Activated naive CD8-positive, alpha-beta T cell (primary cell): ENCODE measurements around the gene CDKAL1.
"Not testable (repeated sequence)": the region's sequence is repeated elsewhere in the genome, so short reads cannot be mapped to it uniquely, and the experiment has no call there.

Experiments used
- H3K27ac Mint-ChIP-seq: one replicate; pipeline ENCODE4 v1.8.0; 2021; ENCODE audit warnings: mixed read lengths
- H3K27me3 Mint-ChIP-seq: one replicate; pipeline ENCODE4 v1.8.0; 2021; ENCODE audit warnings: mixed read lengths
- H3K36me3 Mint-ChIP-seq: one replicate; pipeline ENCODE4 v1.8.0; 2021; ENCODE audit warnings: mixed read lengths
- H3K4me1 Mint-ChIP-seq: one replicate; pipeline ENCODE4 v1.8.0; 2021; ENCODE audit warnings: low read depth, mixed read lengths
- H3K4me3 Mint-ChIP-seq: one replicate; pipeline ENCODE4 v1.8.0; 2021; ENCODE audit warnings: mild to moderate bottlenecking, mixed read lengths
- H3K9me3 Mint-ChIP-seq: one replicate; pipeline ENCODE4 v1.8.0; 2021; ENCODE audit warnings: low read depth, mixed read lengths

The CDKAL1 gene

GRCh38 chr6:20538907-20539306, 4.7 kb downstream of the CDKAL1 start:
- peaks cover 61% of the 10 kb centered on the region for H3K4me1 Mint-ChIP-seq
- H3K27ac Mint-ChIP-seq: no peak overlapping the region
- H3K36me3 Mint-ChIP-seq: peaks cover 8% of the 10 kb centered on the region
- H3K27me3 Mint-ChIP-seq: no peaks in the 10 kb centered on the region
- no peak overlapping the region for H3K4me3 Mint-ChIP-seq
- no peaks in the 10 kb centered on the region for H3K9me3 Mint-ChIP-seq

GRCh38 chr6:20539387-20539786, 5.1 kb downstream of the CDKAL1 start:
- peaks cover 8% of the 10 kb centered on the region for H3K36me3 Mint-ChIP-seq
- H3K4me3 Mint-ChIP-seq: no peak overlapping the region
- no peaks in the 10 kb centered on the region for H3K9me3 Mint-ChIP-seq
- peaks cover 58% of the 10 kb centered on the region for H3K4me1 Mint-ChIP-seq
- H3K27ac Mint-ChIP-seq: peak overlapping the region; percentile 30
- no peaks in the 10 kb centered on the region for H3K27me3 Mint-ChIP-seq

DNA sequence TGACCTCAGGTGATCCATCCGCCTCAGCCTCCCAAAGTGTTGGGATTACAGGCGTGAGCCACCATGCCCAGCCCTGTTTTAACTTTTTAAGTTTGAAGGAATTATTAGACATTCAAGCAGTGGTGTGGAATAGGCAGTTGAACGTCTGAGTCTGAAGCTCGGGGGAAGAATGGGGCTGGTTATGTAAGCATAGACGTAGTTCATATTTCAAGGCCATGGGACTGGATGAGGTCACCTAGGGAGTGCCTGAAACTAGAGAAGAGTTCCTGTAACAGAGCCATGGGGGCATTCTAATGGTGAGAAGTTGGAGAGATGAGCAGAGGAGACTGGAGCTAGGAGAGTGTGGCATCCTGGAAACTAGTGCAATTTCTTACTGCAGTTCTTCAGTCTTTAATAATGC, 6.4 kb downstream of the CDKAL1 start:
- H3K4me3 Mint-ChIP-seq: no peak overlapping the region
- H3K4me1 Mint-ChIP-seq: peaks cover 54% of the 10 kb centered on the region
- peaks cover 13% of the 10 kb centered on the region for H3K36me3 Mint-ChIP-seq
- no peaks in the 10 kb centered on the region for H3K9me3 Mint-ChIP-seq
- H3K27ac Mint-ChIP-seq: no peak overlapping the region
- H3K27me3 Mint-ChIP-seq: no peaks in the 10 kb centered on the region

- Mint-ChIP-seq H3K9me3 (no peaks in the 10 kb centered on the region), H3K4me1 (peaks cover 52% of the 10 kb centered on the region)
These were observed 7.1 kb downstream of the CDKAL1 start for GRCh38 chr6:20541382-20541781.

DNA sequence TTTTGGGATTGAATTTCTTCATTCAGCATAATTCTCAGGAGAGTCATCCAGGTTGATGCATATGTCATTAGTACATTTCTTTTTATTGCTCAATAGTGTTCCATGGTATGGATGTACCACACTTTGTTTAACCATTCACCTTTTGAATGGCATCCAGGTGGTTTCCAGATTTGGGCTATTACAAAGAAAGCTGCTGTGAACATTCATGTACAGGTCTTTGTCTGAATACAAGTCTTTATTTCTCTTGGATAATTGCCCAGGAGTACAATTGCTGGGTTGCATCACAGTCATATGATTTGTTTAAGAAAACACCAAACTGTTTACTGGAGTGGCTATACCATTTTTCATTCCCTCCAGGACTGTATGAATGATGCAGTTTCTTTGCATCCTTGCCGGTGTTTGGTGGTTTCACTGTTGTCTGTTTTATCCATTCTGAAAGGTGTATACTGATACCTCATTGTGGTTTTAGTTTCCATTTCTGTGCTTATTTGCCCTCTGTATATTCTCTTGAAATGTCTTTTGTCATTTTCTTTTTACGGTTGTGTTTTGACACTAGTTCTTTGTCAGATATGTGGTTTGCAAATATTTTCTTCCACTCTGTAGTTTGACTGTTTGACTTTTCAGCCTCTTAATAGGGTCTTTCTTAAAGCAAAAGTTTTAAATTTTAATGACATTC, 8.8 kb downstream of the CDKAL1 start:
- no peaks in the 10 kb centered on the region for H3K9me3 Mint-ChIP-seq
- H3K4me3 Mint-ChIP-seq: peak overlapping the region; percentile 37
- H3K27ac Mint-ChIP-seq: peak overlapping the region; percentile 7
- H3K27me3 Mint-ChIP-seq: no peaks in the 10 kb centered on the region
- peaks cover 44% of the 10 kb centered on the region for H3K4me1 Mint-ChIP-seq
- peaks cover 18% of the 10 kb centered on the region for H3K36me3 Mint-ChIP-seq

More at GRCh38 chr6:20541382-20541781, 7.1 kb downstream of the CDKAL1 start:
- Mint-ChIP-seq H3K4me3 (no peak overlapping the region), H3K27me3 (no peaks in the 10 kb centered on the region), H3K27ac (peak overlapping the region; percentile 19), H3K36me3 (peaks cover 18% of the 10 kb centered on the region)

DNA sequence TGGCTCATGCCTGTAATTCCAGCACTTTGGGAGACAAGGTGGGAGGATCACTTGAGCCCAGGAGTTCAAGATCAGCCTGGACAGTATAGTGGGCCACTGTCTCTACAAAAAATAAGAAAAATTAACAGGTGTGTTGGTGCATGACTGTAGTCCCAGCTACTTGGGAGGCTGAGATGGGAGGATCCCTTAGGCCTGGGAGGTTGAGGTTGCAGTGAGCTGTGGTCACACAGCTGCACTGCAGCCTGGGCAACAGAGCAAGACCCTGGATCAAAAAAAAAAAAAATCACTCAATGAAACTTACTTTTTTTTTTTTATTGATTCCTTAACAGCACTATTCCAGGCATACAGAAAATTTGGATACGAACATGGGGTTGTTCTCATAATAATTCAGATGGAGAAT, 14.0 kb downstream of the CDKAL1 start:
- Mint-ChIP-seq H3K4me3 (no peak overlapping the region), H3K4me1 (peaks cover 12% of the 10 kb centered on the region), H3K27ac (no peak overlapping the region), H3K36me3 (peaks cover 18% of the 10 kb centered on the region), H3K27me3 (no peaks in the 10 kb centered on the region), H3K9me3 (no peaks in the 10 kb centered on the region)

GRCh38 chr6:20549398-20549797, 15.1 kb downstream of the CDKAL1 start:
- H3K36me3 Mint-ChIP-seq: peaks cover 18% of the 10 kb centered on the region
- not testable (repeated sequence) for H3K4me1 Mint-ChIP-seq, H3K4me3 Mint-ChIP-seq, H3K27me3 Mint-ChIP-seq, H3K27ac Mint-ChIP-seq, H3K9me3 Mint-ChIP-seq

DNA sequence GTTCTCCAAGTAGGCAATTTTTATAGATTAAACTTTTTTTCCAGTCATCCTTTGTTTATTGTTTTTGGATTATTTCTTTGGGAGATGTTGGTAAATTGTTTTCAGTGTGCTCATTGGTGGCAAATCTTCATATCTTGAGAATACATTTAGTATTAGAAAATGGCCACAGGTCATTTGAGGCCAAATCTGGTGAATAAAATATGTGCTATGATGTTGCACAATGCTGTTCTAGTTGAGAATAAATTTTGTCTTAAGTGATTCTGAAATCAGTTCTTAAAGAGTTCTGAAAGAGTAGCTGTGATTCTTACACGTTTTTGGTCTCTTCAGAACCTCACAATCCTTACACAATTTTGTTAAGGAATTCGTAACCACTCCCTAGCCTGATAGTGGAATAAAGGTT, 20.1 kb downstream of the CDKAL1 start:
- H3K27ac Mint-ChIP-seq: no peak overlapping the region

DNA sequence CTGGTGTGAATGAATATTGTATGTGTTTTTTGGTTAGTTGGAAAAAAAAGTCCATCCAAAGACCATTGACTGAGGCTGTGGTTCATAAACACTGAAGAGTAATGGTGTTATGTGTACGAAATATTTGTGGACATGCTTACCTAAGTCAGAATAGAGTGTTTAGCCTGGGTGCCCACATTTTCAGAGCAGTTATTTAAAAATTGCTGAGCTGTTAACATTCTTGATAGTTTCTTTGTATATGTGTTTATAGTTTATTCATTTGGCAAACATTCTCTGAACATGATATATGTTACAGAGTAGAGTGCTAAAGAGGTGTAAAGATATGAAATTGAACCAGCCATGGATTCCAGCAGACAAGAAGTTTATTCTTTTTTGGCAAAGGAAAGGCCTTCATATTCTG, 20.6 kb downstream of the CDKAL1 start:
- H3K27me3 Mint-ChIP-seq: no peaks in the 10 kb centered on the region
- no peak overlapping the region for H3K27ac Mint-ChIP-seq
- H3K36me3 Mint-ChIP-seq: peaks cover 7% of the 10 kb centered on the region
- no peaks in the 10 kb centered on the region for H3K9me3 Mint-ChIP-seq
- H3K4me3 Mint-ChIP-seq: no peak overlapping the region
- peaks cover 2% of the 10 kb centered on the region for H3K4me1 Mint-ChIP-seq

More for the DNA sequence above, 20.1 kb downstream of the CDKAL1 start:
- Mint-ChIP-seq H3K4me1 (peaks cover 2% of the 10 kb centered on the region), H3K4me3 (no peak overlapping the region), H3K36me3 (peaks cover 7% of the 10 kb centered on the region), H3K9me3 (no peaks in the 10 kb centered on the region), H3K27me3 (no peaks in the 10 kb centered on the region)

- Mint-ChIP-seq H3K36me3 (peaks cover 3% of the 10 kb centered on the region), H3K27ac (no peak overlapping the region), H3K27me3 (no peaks in the 10 kb centered on the region), H3K9me3 (no peaks in the 10 kb centered on the region), H3K4me1 (peaks cover 12% of the 10 kb centered on the region), H3K4me3 (no peak overlapping the region)
These were observed 25.8 kb downstream of the CDKAL1 start for GRCh38 chr6:20559924-20560551.

DNA sequence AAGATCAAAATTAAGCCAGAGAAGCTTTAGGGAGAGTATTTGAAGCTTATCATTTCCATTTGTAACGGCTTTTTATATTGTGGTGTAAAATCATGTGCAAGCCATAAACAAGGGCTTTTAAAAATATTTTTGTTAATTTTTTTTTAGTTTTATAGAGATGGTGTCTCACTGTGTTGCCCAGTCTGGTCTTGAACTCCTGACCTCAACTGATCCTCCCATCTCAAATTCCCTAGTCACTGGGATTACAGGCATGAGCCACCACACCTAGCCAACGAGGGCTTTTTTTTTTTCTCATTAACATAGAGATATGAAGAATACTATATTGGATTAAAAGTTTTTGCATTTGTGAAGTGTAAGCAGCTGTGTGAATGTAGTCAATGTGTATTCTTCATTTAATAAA, 29.1 kb downstream of the CDKAL1 start:
- H3K9me3 Mint-ChIP-seq: no peaks in the 10 kb centered on the region
- H3K27me3 Mint-ChIP-seq: no peaks in the 10 kb centered on the region
- no peak overlapping the region for H3K4me3 Mint-ChIP-seq
- H3K4me1 Mint-ChIP-seq: peaks cover 10% of the 10 kb centered on the region
- peaks cover 3% of the 10 kb centered on the region for H3K36me3 Mint-ChIP-seq
- H3K27ac Mint-ChIP-seq: no peak overlapping the region

DNA sequence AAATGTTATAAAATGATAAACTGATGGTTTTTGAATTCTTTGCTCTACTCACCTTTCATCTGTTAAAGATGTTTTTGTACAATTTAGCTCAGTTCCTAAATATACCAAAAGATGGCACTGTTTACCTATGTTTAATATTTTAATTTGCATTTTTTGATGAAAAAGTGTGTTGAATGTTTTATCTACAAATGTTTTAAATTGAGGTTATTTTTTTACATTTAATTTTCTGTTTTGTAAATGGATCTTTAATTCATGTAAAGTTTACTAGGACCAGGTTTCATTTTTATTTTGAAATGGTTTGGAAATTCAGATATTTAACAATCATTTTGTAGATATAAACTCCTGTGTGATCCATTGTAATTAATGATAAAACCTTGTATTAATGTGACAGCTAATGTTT, 30.0 kb downstream of the CDKAL1 start:
- Mint-ChIP-seq H3K27ac (no peak overlapping the region), H3K36me3 (peaks cover 3% of the 10 kb centered on the region), H3K4me3 (no peak overlapping the region), H3K4me1 (peaks cover 10% of the 10 kb centered on the region), H3K27me3 (no peaks in the 10 kb centered on the region), H3K9me3 (no peaks in the 10 kb centered on the region)

DNA sequence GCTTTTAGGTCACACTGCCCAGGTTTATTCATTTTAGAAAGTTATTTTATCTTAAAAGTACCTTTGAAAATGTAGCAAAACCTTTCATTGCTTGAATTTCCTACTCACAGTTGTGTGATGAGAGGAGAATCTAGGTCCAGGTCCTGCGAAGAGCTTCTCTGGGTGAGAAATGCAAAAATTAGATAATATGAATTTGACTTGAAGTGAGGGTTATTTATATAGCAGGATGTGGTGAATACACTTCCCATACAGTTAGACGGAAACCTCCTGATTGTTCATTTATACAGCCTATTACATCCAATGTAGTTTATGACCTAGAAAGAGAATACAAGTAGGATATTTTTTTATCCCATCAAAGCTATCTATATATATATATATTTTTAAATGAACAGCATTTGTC, 30.5 kb downstream of the CDKAL1 start:
- Mint-ChIP-seq H3K27ac (no peak overlapping the region), H3K4me1 (peaks cover 10% of the 10 kb centered on the region), H3K36me3 (peaks cover 3% of the 10 kb centered on the region), H3K27me3 (no peaks in the 10 kb centered on the region), H3K9me3 (no peaks in the 10 kb centered on the region), H3K4me3 (no peak overlapping the region)

DNA sequence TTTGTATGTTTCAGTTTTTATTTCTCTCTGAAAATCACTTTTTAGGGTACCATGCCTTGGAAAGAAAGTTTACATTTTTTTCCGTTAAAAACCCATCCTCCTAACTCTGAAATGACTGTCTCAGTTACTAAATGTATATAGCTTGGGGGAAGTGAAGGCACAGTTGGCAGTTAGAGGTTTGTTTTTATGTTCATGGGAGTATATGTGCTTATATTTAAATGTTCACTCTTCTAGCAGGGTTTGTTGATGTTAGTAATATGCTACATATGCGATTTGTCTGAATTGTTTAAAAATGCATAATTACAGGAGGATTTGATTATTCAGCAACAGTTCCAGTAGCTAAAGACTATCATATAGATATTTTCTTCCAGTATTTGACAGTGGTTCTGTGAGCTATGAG, 31.1 kb downstream of the CDKAL1 start:
- no peak overlapping the region for H3K27ac Mint-ChIP-seq
- peaks cover 3% of the 10 kb centered on the region for H3K36me3 Mint-ChIP-seq
- H3K4me1 Mint-ChIP-seq: peaks cover 8% of the 10 kb centered on the region
- H3K9me3 Mint-ChIP-seq: no peaks in the 10 kb centered on the region
- no peaks in the 10 kb centered on the region for H3K27me3 Mint-ChIP-seq
- no peak overlapping the region for H3K4me3 Mint-ChIP-seq

- Mint-ChIP-seq H3K9me3 (no peaks in the 10 kb centered on the region), H3K36me3 (peaks cover 3% of the 10 kb centered on the region), H3K4me3 (no peak overlapping the region), H3K4me1 (peaks cover 8% of the 10 kb centered on the region), H3K27ac (no peak overlapping the region), H3K27me3 (no peaks in the 10 kb centered on the region)
These were observed 31.9 kb downstream of the CDKAL1 start for GRCh38 chr6:20566109-20566508.
